Liver (tissue), 9 donors: ENCODE measurements around the gene TTC7B. TPM values are rescaled to one million over a fixed set of nuclear protein-coding genes. Genes with fewer than 3 reads are reported as not detected.

ENCODE experiments used
- DNase-seq: peaks from one replicate; pipeline ENCODE4 v3.0.0-alpha.2; 2017; ENCODE audit warnings: low spot score
- H3K27ac ChIP-seq, 2 donors: one replicate each; pipeline ENCODE4 v1.7.0; 2013; ENCODE audit warnings: inconsistent platforms in 2 of 2, low read length in 2 of 2, control low read depth in 1 of 2, low read depth in 1 of 2, mild to moderate bottlenecking in 1 of 2
- H3K27me3 ChIP-seq, 4 donors: one replicate each; pipeline versions ENCODE4 v1.6.1 to v1.7.0; 2013; ENCODE audit warnings: low read length in 3 of 4, inconsistent platforms in 1 of 4, mild to moderate bottlenecking in 1 of 4, moderate library complexity in 1 of 4; ENCODE audit not compliant: control insufficient read depth in 4 of 4, insufficient read depth in 4 of 4
- H3K36me3 ChIP-seq, 4 donors: one replicate each; pipeline versions ENCODE4 v1.6.1 to v1.7.0; 2013; ENCODE audit warnings: low read length in 3 of 4, mild to moderate bottlenecking in 3 of 4, low read depth in 1 of 4, moderate library complexity in 1 of 4; ENCODE audit not compliant: control insufficient read depth in 4 of 4, insufficient read depth in 3 of 4
- H3K4me1 ChIP-seq, 4 donors: one replicate each; pipeline versions ENCODE4 v1.6.1 to v1.7.0; 2013; ENCODE audit warnings: low read length in 3 of 4, mild to moderate bottlenecking in 3 of 4, moderate library complexity in 1 of 4; ENCODE audit not compliant: control insufficient read depth in 4 of 4, insufficient read depth in 4 of 4
- H3K4me3 ChIP-seq, 3 donors: one replicate each; pipeline versions ENCODE4 v1.6.1 to v1.7.0; 2013; ENCODE audit warnings: low read length in 3 of 3, control low read depth in 1 of 3, low read depth in 1 of 3, mild to moderate bottlenecking in 1 of 3
- H3K9ac ChIP-seq, 2 donors: one replicate each; pipeline ENCODE4 v1.7.0; 2013; ENCODE audit warnings: low read length in 2 of 2, mild to moderate bottlenecking in 2 of 2, moderate library complexity in 2 of 2, control low read depth in 1 of 2, low read depth in 1 of 2
- H3K9me3 ChIP-seq, 4 donors: one replicate each; pipeline versions ENCODE4 v1.6.1 to v1.7.0; 2013; ENCODE audit warnings: low read length in 3 of 4; ENCODE audit not compliant: control insufficient read depth in 4 of 4
- EGR1 ChIP-seq, 2 donors: IDR thresholded peaks; 2 replicates each; pipeline ENCODE4 v1.6.1; 2016 to 2018; ENCODE audit warnings: antibody characterized with exemption in 2 of 2, low read depth in 2 of 2
- FOXA1 ChIP-seq: IDR thresholded peaks from 2 replicates; pipeline ENCODE4 v1.6.1; 2016; ENCODE audit warnings: antibody characterized with exemption
- FOXA2 ChIP-seq: IDR thresholded peaks from 2 replicates; pipeline ENCODE4 v1.6.1; 2016; ENCODE audit warnings: antibody characterized with exemption
- GABPA ChIP-seq, 2 donors: IDR thresholded peaks in 1 of 2; conservative IDR thresholded peaks in 1 of 2; 2 replicates each; pipeline ENCODE4 v1.6.1; 2016; ENCODE audit warnings: antibody characterized with exemption in 2 of 2, mild to moderate bottlenecking in 1 of 2, moderate library complexity in 1 of 2
- HNF4A ChIP-seq, 2 donors: conservative IDR thresholded peaks; 2 replicates each; pipeline ENCODE4 v1.6.1; 2016; ENCODE audit warnings: antibody characterized with exemption in 2 of 2, mild to moderate bottlenecking in 2 of 2
- HNF4G ChIP-seq: IDR thresholded peaks from 2 replicates; pipeline ENCODE4 v1.6.1; 2016; ENCODE audit warnings: antibody characterized with exemption
- JUND ChIP-seq, 2 donors: IDR thresholded peaks; 2 replicates each; pipeline ENCODE4 v1.6.1; 2016; ENCODE audit warnings: antibody characterized with exemption in 2 of 2
- NR2F2 ChIP-seq: IDR thresholded peaks from 2 replicates; pipeline ENCODE4 v1.6.1; 2016; ENCODE audit warnings: antibody characterized with exemption
- RAD21 ChIP-seq, 2 donors: IDR thresholded peaks; 2 replicates each; pipeline ENCODE4 v1.6.1; 2016; ENCODE audit warnings: antibody characterized with exemption in 2 of 2, mild to moderate bottlenecking in 2 of 2
- RXRA ChIP-seq, 2 donors: IDR thresholded peaks; 2 replicates each; pipeline ENCODE4 v1.6.1; 2017 to 2018; ENCODE audit warnings: antibody characterized with exemption in 2 of 2, mild to moderate bottlenecking in 1 of 2
- SP1 ChIP-seq: IDR thresholded peaks from 2 replicates; pipeline ENCODE4 v1.6.1; 2018; ENCODE audit warnings: antibody characterized with exemption, mild to moderate bottlenecking
- TAF1 ChIP-seq: conservative IDR thresholded peaks from 2 replicates; pipeline ENCODE4 v1.6.1; 2016; ENCODE audit warnings: antibody characterized with exemption, mild to moderate bottlenecking
- YY1 ChIP-seq: IDR thresholded peaks from 2 replicates; pipeline ENCODE4 v1.6.1; 2016; ENCODE audit warnings: antibody characterized with exemption, mild to moderate bottlenecking
- WGBS: extraction: QIAGEN DNeasy Blood & Tissue Kit; methylation state at CpG from one replicate; pipeline ENCODE4 v1.1.7; 2013; 5-methylcytosine and 5-hydroxymethylcytosine counted together
- polyA plus RNA-seq, 2 donors: library from polyadenylated mRNA; stranded (reverse) in 1 of 2; unstranded in 1 of 2; fragments of 200-250 nt in 1 of 2; fragments of >200 nt in 1 of 2; fragmentation: Nextera tagmentation in 1 of 2; extraction: Ambion mirVana in 1 of 2; gene quantifications; one replicate each; pipeline versions ENCODE4 v1.2.1 to v1.2.3, GENCODE V29; 2013 to 2015
- total RNA-seq, 2 donors: library from RNA; depleted of rRNA; stranded (reverse); fragments of >200 nt; gene quantifications; one replicate each; pipeline ENCODE4 v1.2.3, GENCODE V29; 2014
- TF ChIP-seq, protein P1 (sequence below): fragments of 150-350 bp; IDR thresholded peaks from 2 replicates; pipeline ENCODE4 v1.5.1; 2017; ENCODE audit warnings: improper control_type of control experiment, low read depth, low read length; ENCODE audit not compliant: missing input control
- TF ChIP-seq, protein P2 (sequence below): IDR thresholded peaks from 2 replicates; pipeline ENCODE4 v1.6.1; 2016; ENCODE audit warnings: antibody characterized with exemption
- TF ChIP-seq, protein P3 (sequence below): IDR thresholded peaks from 2 replicates; pipeline ENCODE4 v1.6.1; 2016; ENCODE audit warnings: antibody characterized with exemption
- TF ChIP-seq, protein P4 (sequence below): IDR thresholded peaks from 2 replicates; pipeline ENCODE4 v1.6.1; 2016; ENCODE audit warnings: antibody characterized with exemption, mild to moderate bottlenecking
- donor health status: healthy.
- donor health status: healthy.
- donor health status: healthy.
- donor health status: healthy.
- donor health status: healthy.

TTC7B gene
- total and polyA plus RNA-seq, 4 donors, result 9.1 to 31.0 (median 12.5) TPM

DNA sequence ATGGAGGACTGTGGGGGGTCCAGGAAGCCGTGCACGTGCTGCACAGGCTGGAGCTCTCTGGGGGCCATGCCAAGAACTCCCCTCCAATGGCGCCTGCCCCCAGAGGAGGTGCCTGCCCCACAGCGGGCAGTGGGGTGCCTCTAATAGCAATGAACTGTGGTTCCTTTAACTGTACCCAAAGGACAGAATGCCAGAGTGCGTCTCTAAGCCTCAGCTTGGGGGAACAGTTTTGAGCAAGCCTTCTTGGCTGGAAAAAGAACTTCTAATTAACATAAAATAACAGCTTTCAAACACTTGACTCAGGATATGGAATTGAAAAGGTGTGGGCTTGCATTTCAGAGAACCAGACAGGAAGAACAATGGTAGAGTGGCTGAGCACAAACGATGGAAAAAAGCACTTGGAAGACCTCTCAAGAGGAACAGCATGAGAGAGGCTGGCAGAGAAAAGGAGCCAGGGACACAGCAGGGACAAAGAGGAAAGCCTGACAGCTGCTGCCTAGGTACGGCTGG, 195.6 kb downstream of the TTC7B start (continued):
- TF ChIP-seq, protein P1, sequence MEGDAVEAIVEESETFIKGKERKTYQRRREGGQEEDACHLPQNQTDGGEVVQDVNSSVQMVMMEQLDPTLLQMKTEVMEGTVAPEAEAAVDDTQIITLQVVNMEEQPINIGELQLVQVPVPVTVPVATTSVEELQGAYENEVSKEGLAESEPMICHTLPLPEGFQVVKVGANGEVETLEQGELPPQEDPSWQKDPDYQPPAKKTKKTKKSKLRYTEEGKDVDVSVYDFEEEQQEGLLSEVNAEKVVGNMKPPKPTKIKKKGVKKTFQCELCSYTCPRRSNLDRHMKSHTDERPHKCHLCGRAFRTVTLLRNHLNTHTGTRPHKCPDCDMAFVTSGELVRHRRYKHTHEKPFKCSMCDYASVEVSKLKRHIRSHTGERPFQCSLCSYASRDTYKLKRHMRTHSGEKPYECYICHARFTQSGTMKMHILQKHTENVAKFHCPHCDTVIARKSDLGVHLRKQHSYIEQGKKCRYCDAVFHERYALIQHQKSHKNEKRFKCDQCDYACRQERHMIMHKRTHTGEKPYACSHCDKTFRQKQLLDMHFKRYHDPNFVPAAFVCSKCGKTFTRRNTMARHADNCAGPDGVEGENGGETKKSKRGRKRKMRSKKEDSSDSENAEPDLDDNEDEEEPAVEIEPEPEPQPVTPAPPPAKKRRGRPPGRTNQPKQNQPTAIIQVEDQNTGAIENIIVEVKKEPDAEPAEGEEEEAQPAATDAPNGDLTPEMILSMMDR, result no peak
- no peak for TF ChIP-seq RXRA (IDR thresholded peaks at IDR 0.05)
- TF ChIP-seq FOXA1, result no peak
- TF ChIP-seq, protein P2, sequence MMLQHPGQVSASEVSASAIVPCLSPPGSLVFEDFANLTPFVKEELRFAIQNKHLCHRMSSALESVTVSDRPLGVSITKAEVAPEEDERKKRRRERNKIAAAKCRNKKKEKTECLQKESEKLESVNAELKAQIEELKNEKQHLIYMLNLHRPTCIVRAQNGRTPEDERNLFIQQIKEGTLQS, result no peak

DNA sequence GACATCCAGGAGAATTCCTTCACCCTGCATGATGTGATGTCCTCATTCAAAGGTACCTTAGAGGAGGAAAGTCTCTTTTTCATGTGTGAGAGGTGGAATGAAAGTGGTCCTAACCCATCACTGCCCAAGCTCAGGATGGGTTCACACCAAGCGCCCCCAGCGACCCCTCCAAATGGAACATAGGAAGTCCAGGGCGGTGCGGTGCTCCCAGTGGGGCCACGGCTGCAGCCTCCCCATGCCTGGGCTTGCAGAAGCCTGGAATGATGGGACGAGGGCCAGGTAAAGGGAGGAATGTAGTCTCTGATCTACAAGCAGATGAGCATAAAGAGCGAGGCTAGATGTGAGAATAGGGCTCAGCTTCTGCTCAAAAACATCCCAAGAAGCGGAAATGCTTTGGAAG, 196.3 kb downstream of the TTC7B start:
- H3K4me1 ChIP-seq, result no peaks in the 10 kb centered on the region
- no peak overlapping the region for H3K27ac ChIP-seq
- no peaks in the 10 kb centered on the region for H3K9me3 ChIP-seq
- H3K4me3 ChIP-seq, result no peak overlapping the region
- no peak for DNase-seq
- no peak overlapping the region for H3K9ac ChIP-seq
- H3K27me3 ChIP-seq, result no peaks in the 10 kb centered on the region
- WGBS, result 98% methylated on average over 8 of the region's 8 CpGs
- peaks cover 0 to 14% (median 4%) of the 10 kb centered on the region in 4 donors for H3K36me3 ChIP-seq
- TF ChIP-seq RXRA (IDR thresholded peaks at IDR 0.05) (no peak), EGR1 (IDR thresholded peaks at IDR 0.05; ENCODE audit: low read depth in 2 of 2) (no peak), NR2F2 (no peak), HNF4G (no peak)
- TF ChIP-seq, protein P3, sequence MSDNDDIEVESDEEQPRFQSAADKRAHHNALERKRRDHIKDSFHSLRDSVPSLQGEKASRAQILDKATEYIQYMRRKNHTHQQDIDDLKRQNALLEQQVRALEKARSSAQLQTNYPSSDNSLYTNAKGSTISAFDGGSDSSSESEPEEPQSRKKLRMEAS, result no peak

DNA sequence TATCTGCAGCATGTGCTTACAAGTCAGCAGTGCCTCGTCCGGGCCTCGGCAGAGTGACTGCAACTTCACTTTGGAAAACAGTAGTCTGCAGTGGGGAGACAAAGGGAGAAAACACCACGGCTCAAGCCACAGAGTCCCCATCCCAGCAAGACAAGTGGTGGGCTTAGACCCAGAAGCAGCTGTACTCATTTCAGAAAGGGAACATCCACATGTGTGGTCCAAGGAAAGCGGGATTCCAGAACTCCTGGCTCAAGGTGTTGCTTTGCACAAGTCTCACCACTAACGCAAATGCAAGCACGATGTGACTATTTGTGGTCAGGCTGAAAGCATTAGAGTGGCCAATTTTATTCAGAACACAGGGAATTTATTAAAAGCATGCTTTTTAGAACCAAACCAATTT, 198.3 kb downstream of the TTC7B start:
- Histone ChIP-seq H3K4me1 (no peaks in the 10 kb centered on the region), H3K4me3 (no peak overlapping the region), H3K27me3 (no peaks in the 10 kb centered on the region), H3K27ac (no peak overlapping the region), H3K9me3 (no peaks in the 10 kb centered on the region), H3K36me3 (peaks cover 0 to 21% (median 5%) of the 10 kb centered on the region in 4 donors), H3K9ac (no peak overlapping the region)
- DNase-seq, result no peak
- WGBS, result 94% methylated on average over 7 of the region's 7 CpGs
- TF ChIP-seq NR2F2 (no peak), HNF4A (conservative IDR thresholded peaks at IDR 0.05) (no peak)

DNA sequence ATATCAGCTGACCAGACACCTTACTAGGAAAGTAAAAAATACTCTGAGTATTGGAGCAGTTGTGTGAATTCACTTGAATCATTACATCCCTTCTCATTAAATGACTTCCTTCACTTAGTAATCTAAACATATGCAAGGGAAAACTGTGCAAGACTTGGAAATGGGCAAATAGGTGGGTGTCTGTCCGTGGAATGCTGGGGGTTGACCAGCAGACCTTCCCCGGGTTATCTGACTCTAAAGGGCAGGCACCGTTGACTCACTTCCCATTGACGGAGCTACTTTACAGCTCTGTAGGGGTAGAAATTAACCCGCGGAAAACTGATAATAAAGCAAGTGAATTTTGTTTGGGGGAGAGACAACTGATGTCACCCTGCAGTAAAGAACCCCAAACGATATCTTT, 199.3 kb downstream of the TTC7B start:
- no peak overlapping the region for H3K27ac ChIP-seq
- no peaks in the 10 kb centered on the region for H3K4me1 ChIP-seq
- H3K9ac ChIP-seq, result no peak overlapping the region
- peaks cover 0 to 23% (median 5%) of the 10 kb centered on the region in 4 donors for H3K36me3 ChIP-seq
- no peaks in the 10 kb centered on the region for H3K27me3 ChIP-seq
- DNase-seq, result no peak
- H3K9me3 ChIP-seq, result no peaks in the 10 kb centered on the region
- H3K4me3 ChIP-seq, result no peak overlapping the region
- 68% methylated on average over 7 of the region's 7 CpGs for WGBS
- TF ChIP-seq FOXA1 (no peak), HNF4G (no peak), RXRA (IDR thresholded peaks at IDR 0.05) (no peak), RAD21 (IDR thresholded peaks at IDR 0.05) (no peak), SP1 (no peak), FOXA2 (no peak), EGR1 (IDR thresholded peaks at IDR 0.05; ENCODE audit: low read depth in 2 of 2) (no peak), HNF4A (conservative IDR thresholded peaks at IDR 0.05) (no peak), TAF1 (no peak), GABPA (IDR thresholded peaks at IDR 0.05 in 1 of 2, conservative IDR thresholded peaks at IDR 0.05 in 1 of 2) (no peak), JUND (IDR thresholded peaks at IDR 0.05) (no peak), YY1 (no peak)
- TF ChIP-seq, protein P3, result no peak
- TF ChIP-seq, protein P2, result no peak
- TF ChIP-seq, protein P1, result no peak
- TF ChIP-seq, protein P4, sequence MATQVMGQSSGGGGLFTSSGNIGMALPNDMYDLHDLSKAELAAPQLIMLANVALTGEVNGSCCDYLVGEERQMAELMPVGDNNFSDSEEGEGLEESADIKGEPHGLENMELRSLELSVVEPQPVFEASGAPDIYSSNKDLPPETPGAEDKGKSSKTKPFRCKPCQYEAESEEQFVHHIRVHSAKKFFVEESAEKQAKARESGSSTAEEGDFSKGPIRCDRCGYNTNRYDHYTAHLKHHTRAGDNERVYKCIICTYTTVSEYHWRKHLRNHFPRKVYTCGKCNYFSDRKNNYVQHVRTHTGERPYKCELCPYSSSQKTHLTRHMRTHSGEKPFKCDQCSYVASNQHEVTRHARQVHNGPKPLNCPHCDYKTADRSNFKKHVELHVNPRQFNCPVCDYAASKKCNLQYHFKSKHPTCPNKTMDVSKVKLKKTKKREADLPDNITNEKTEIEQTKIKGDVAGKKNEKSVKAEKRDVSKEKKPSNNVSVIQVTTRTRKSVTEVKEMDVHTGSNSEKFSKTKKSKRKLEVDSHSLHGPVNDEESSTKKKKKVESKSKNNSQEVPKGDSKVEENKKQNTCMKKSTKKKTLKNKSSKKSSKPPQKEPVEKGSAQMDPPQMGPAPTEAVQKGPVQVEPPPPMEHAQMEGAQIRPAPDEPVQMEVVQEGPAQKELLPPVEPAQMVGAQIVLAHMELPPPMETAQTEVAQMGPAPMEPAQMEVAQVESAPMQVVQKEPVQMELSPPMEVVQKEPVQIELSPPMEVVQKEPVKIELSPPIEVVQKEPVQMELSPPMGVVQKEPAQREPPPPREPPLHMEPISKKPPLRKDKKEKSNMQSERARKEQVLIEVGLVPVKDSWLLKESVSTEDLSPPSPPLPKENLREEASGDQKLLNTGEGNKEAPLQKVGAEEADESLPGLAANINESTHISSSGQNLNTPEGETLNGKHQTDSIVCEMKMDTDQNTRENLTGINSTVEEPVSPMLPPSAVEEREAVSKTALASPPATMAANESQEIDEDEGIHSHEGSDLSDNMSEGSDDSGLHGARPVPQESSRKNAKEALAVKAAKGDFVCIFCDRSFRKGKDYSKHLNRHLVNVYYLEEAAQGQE, result no peak
